Urinary bladder (tissue), 4 donors: ENCODE results near the gene SEC14L3. TPM values are rescaled to one million over a fixed set of nuclear protein-coding genes. Genes with fewer than 3 reads are reported as not detected.

Source experiments
- DNase-seq: peaks from one replicate; pipeline ENCODE4 v3.0.0-alpha.2; 2015; ENCODE audit errors: extremely low spot score
- H3K27ac ChIP-seq: one replicate; pipeline ENCODE4 v1.5.1; 2013; ENCODE audit warnings: low read depth, mild to moderate bottlenecking, moderate library complexity
- H3K36me3 ChIP-seq: one replicate; pipeline ENCODE4 v1.6.1; 2013; ENCODE audit warnings: mild to moderate bottlenecking, moderate library complexity; ENCODE audit not compliant: insufficient read depth
- H3K4me1 ChIP-seq: one replicate; pipeline ENCODE4 v1.6.1; 2013; ENCODE audit warnings: mild to moderate bottlenecking, moderate library complexity; ENCODE audit not compliant: insufficient read depth
- H3K4me3 ChIP-seq: one replicate; pipeline ENCODE4 v1.5.1; 2013; ENCODE audit warnings: low read depth, low read length
- WGBS: extraction: QIAGEN DNeasy Blood & Tissue Kit; methylation state at CpG from one replicate; pipeline ENCODE4 v1.1.7; 2013; 5-methylcytosine and 5-hydroxymethylcytosine counted together
- polyA plus RNA-seq: library from polyadenylated mRNA; stranded (reverse); fragments of 200-250 nt; gene quantifications from one replicate; pipeline ENCODE4 v1.2.3, GENCODE V29; 2013
- small RNA-seq: library from RNA; depleted of rRNA; stranded (forward); fragments of <200 nt; gene quantifications from one replicate; pipeline ENCODE3, GENCODE V24; 2014
- total RNA-seq: library from RNA; depleted of rRNA; stranded (reverse); fragments of >200 nt; gene quantifications from one replicate; pipeline ENCODE4 v1.2.3, GENCODE V29; 2014
- donor health status: healthy with polysubstance abuse.
- donor health status: healthy.

SEC14L3 gene
- total and polyA plus RNA-seq, 2 donors, result not detected

GRCh38 chr22:30421695-30422480, 49.9 kb downstream of the SEC14L3 start:
- Histone ChIP-seq H3K4me3 (no peak overlapping the region), H3K36me3 (no peaks in the 10 kb centered on the region), H3K4me1 (no peaks in the 10 kb centered on the region), H3K27ac (peak overlapping the region; percentile 13)
- no peak for DNase-seq
- WGBS, result 82% methylated on average over 8 of the region's 8 CpGs

- no peak for DNase-seq
- no peaks in the 10 kb centered on the region for H3K4me1 ChIP-seq
- no peak overlapping the region for H3K27ac ChIP-seq
- H3K36me3 ChIP-seq, result no peaks in the 10 kb centered on the region
- 74% methylated on average over 6 of the region's 6 CpGs for WGBS
- H3K4me3 ChIP-seq, result no peak overlapping the region
Measured at GRCh38 chr22:30420347-30421125, 51.3 kb downstream of the SEC14L3 start.

GRCh38 chr22:30416837-30417236, 55.0 kb downstream of the SEC14L3 start:
- no peak for DNase-seq
- Histone ChIP-seq H3K4me3 (no peak overlapping the region), H3K36me3 (no peaks in the 10 kb centered on the region), H3K4me1 (no peaks in the 10 kb centered on the region), H3K27ac (no peak overlapping the region)
- 50% methylated on average over 1 of the region's 1 CpG for WGBS

DNA sequence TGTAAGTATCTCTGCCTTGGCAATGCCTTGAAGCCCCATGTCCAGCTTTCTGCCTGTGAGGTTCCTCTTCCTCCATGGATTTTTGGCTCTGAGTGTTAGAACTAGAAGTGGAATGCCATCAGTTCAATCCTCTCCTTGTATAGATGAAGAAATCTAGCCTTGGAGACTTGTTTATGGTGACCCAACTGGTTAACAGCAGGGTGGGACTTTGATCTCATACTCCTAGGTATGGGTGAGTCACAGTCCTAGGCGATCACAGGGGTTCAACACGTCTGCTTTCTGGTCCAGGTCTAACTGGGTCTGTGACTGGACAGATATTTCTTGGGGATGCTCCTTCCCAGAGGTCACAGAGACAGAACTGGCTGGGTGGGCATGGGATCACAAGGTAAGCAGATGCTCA, 55.4 kb downstream of the SEC14L3 start:
- 74% methylated on average over 2 of the region's 2 CpGs for WGBS
- no peaks in the 10 kb centered on the region for H3K4me1 ChIP-seq
- no peak for DNase-seq
- H3K4me3 ChIP-seq, result no peak overlapping the region
- H3K27ac ChIP-seq, result no peak overlapping the region
- H3K36me3 ChIP-seq, result no peaks in the 10 kb centered on the region

- WGBS, result 83% methylated on average over 4 of the region's 4 CpGs
- H3K4me3 ChIP-seq, result no peak overlapping the region
- no peak for DNase-seq
- H3K27ac ChIP-seq, result no peak overlapping the region
- no peaks in the 10 kb centered on the region for H3K36me3 ChIP-seq
- H3K4me1 ChIP-seq, result no peaks in the 10 kb centered on the region
Measured at GRCh38 chr22:30414525-30415047, 57.2 kb downstream of the SEC14L3 start.

DNA sequence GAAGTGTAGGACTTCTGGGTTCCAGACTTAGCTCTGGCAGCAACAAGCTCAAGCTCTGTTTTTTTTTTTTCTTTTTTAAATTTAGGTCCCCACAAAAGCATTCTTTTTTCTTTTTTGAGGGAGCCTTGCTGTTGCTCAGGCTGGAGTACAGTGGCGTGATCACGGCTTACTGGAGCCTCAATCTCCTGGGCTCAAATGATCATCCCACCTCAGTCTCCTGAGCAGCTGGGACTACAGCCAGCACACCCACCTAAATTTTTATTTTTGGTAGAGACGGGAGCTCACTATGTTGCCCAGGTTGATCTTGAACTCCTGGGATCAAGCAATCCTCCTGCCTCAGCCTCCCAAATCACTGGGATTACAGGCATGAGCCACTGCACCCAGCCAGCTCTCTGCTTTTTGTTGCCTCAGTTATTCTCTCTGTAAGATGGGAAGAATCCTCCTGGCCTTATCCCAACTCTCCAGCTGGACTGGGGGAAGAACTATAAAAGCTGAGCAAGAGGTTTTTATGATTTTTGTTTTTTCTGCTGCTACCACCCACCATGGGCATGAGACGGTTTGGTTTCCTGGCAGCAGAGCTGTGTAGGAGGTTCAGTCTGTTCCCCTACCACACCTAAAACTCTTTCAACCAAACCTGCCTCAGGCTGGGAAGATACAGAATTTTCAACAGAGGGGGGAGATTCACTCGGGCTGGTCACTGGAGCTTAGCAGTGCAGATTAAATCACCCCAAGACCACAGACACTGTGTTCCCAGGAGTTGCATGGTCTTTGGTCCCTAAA, 57.9 kb downstream of the SEC14L3 start:
- Histone ChIP-seq H3K27ac (no peak overlapping the region), H3K4me3 (no peak overlapping the region), H3K36me3 (no peaks in the 10 kb centered on the region), H3K4me1 (no peaks in the 10 kb centered on the region)
- no peak for DNase-seq
- 86% methylated on average over 5 of the region's 5 CpGs for WGBS

- Histone ChIP-seq H3K4me3 (no peak overlapping the region), H3K4me1 (no peaks in the 10 kb centered on the region), H3K36me3 (no peaks in the 10 kb centered on the region), H3K27ac (no peak overlapping the region)
- DNase-seq, result no peak
- WGBS, result 87% methylated on average over 4 of the region's 4 CpGs
Measured at GRCh38 chr22:30413001-30413400, 58.8 kb downstream of the SEC14L3 start.

- H3K4me3 ChIP-seq, result no peak overlapping the region
- DNase-seq, result no peak
- H3K4me1 ChIP-seq, result no peaks in the 10 kb centered on the region
- no peak overlapping the region for H3K27ac ChIP-seq
- WGBS, result 86% methylated on average over 3 of the region's 3 CpGs
- no peaks in the 10 kb centered on the region for H3K36me3 ChIP-seq
Measured at GRCh38 chr22:30411780-30412179, 60.0 kb downstream of the SEC14L3 start.

Small RNAs within 50 kb of the gene (small RNA-seq; reads per million reads assigned to genes)
- gene AC004832.3, result not detected
- not detected for gene RNU6-564P

Other genes starting within 250 kb of the SEC14L3 start
- gene LIF, start 225.3 kb downstream of the SEC14L3 start, total RNA-seq, result 4.8 TPM
- gene LIF, start 225.3 kb downstream of the SEC14L3 start, polyA plus RNA-seq, result 1.1 TPM
- 0.32 TPM for gene OSM, start 205.2 kb downstream of the SEC14L3 start, total RNA-seq
- 1.3 TPM for gene OSM, start 205.2 kb downstream of the SEC14L3 start, polyA plus RNA-seq
- 7.5 TPM for gene CASTOR1, start 182.5 kb downstream of the SEC14L3 start, total RNA-seq
- gene CASTOR1, start 182.5 kb downstream of the SEC14L3 start, polyA plus RNA-seq, result 21.7 TPM
- gene TBC1D10A, start 145.1 kb downstream of the SEC14L3 start, total RNA-seq, result 8.4 TPM
- gene TBC1D10A, start 145.1 kb downstream of the SEC14L3 start, polyA plus RNA-seq, result 31.7 TPM
- gene SF3A1, start 115.1 kb downstream of the SEC14L3 start, total RNA-seq, result 27.5 TPM
- gene SF3A1, start 115.1 kb downstream of the SEC14L3 start, polyA plus RNA-seq, result 53.6 TPM
- 2.1 TPM for gene CCDC157, start 115.0 kb downstream of the SEC14L3 start, total RNA-seq
- gene CCDC157, start 115.0 kb downstream of the SEC14L3 start, polyA plus RNA-seq, result 2.0 TPM
- 10.7 TPM for gene RNF215, start 84.6 kb downstream of the SEC14L3 start, total RNA-seq
- gene RNF215, start 84.6 kb downstream of the SEC14L3 start, polyA plus RNA-seq, result 18.8 TPM
- 6.2 TPM for gene SEC14L2, start 75.0 kb downstream of the SEC14L3 start, total RNA-seq
- gene SEC14L2, start 75.0 kb downstream of the SEC14L3 start, polyA plus RNA-seq, result 11.0 TPM
- gene MTFP1, start 46.2 kb downstream of the SEC14L3 start, total RNA-seq, result 2.1 TPM
- gene MTFP1, start 46.2 kb downstream of the SEC14L3 start, polyA plus RNA-seq, result 7.7 TPM
- gene SEC14L4, start 33.7 kb upstream of the SEC14L3 start, total RNA-seq, result 0.32 TPM
- 0.05 TPM for gene SEC14L4, start 33.7 kb upstream of the SEC14L3 start, polyA plus RNA-seq
- 1.2 TPM for gene SEC14L6, start 74.7 kb upstream of the SEC14L3 start, total RNA-seq
- gene SEC14L6, start 74.7 kb upstream of the SEC14L3 start, polyA plus RNA-seq, result 0.11 TPM
- 0.63 TPM for gene GAL3ST1, start 102.6 kb upstream of the SEC14L3 start, total RNA-seq
- gene GAL3ST1, start 102.6 kb upstream of the SEC14L3 start, polyA plus RNA-seq, result 2.7 TPM
- 29.1 TPM for gene PES1, start 119.9 kb upstream of the SEC14L3 start, total RNA-seq
- gene PES1, start 119.9 kb upstream of the SEC14L3 start, polyA plus RNA-seq, result 49.1 TPM
- gene TCN2, start 135.2 kb upstream of the SEC14L3 start, total RNA-seq, result 7.9 TPM
- gene TCN2, start 135.2 kb upstream of the SEC14L3 start, polyA plus RNA-seq, result 21.2 TPM
- gene SLC35E4, start 163.8 kb upstream of the SEC14L3 start, total RNA-seq, result 1.6 TPM
- 5.3 TPM for gene SLC35E4, start 163.8 kb upstream of the SEC14L3 start, polyA plus RNA-seq
- 8.6 TPM for gene DUSP18, start 195.9 kb upstream of the SEC14L3 start, total RNA-seq
- gene DUSP18, start 195.9 kb upstream of the SEC14L3 start, polyA plus RNA-seq, result 4.1 TPM
- gene OSBP2, start 222.9 kb upstream of the SEC14L3 start, total RNA-seq, result 5.2 TPM
- 1.5 TPM for gene OSBP2, start 222.9 kb upstream of the SEC14L3 start, polyA plus RNA-seq